HepG2 (cell line): ENCODE measurements around the gene DDO. TPM values are rescaled to one million over a fixed set of nuclear protein-coding genes. Genes with fewer than 3 reads are reported as not detected.

Experiments
- ARID2 ChIP-seq: sonication (generic); formaldehyde crosslinking; IDR thresholded peaks from 2 replicates; pipeline ENCODE4 v1.8.1; 2022; ENCODE audit warnings: mild to moderate bottlenecking, missing genetic modification reagents, borderline replicate concordance
- ATF7 ChIP-seq, 2 experiments: fragments of 450-650 bp in 1 of 2; sonication (generic) in 1 of 2; formaldehyde crosslinking in 1 of 2; IDR thresholded peaks; 2 replicates each; pipeline versions ENCODE4 v1.4.0 to v1.6.1; 2016 to 2020; ENCODE audit warnings: antibody characterized with exemption in 1 of 2, mild to moderate bottlenecking in 1 of 2, missing genetic modification reagents in 1 of 2
- FOSL2 ChIP-seq: sonication (generic); formaldehyde crosslinking; IDR thresholded peaks from 2 replicates; pipeline ENCODE4 v1.4.0; 2020; ENCODE audit warnings: missing genetic modification reagents
- FOXK2 ChIP-seq: fragments of 450-650 bp; IDR thresholded peaks from 2 replicates; pipeline ENCODE4 v1.6.1; 2016
- FOXO1 ChIP-seq: sonication (generic); formaldehyde crosslinking; IDR thresholded peaks from 2 replicates; pipeline ENCODE4 v1.4.0; 2020; ENCODE audit warnings: missing genetic modification reagents
- LCORL ChIP-seq, 2 experiments: fragments of 450-650 bp in 1 of 2; sonication (generic) in 1 of 2; formaldehyde crosslinking in 1 of 2; IDR thresholded peaks; 2 replicates each; pipeline versions ENCODE4 v1.5.0 to v1.6.1; 2017 to 2020; ENCODE audit warnings: antibody characterized with exemption in 1 of 2, missing genetic modification reagents in 1 of 2
- MAF1 ChIP-seq: sonication (generic); formaldehyde crosslinking; IDR thresholded peaks from 2 replicates; pipeline ENCODE4 v1.5.0; 2020; ENCODE audit warnings: missing genetic modification reagents, borderline replicate concordance
- NFIC ChIP-seq: IDR thresholded peaks from 2 replicates; pipeline ENCODE4 v1.6.1; 2012; ENCODE audit warnings: mild to moderate bottlenecking, low read length, inconsistent platforms
- POLR2AphosphoS2 ChIP-seq: IDR thresholded peaks from 2 replicates; pipeline ENCODE4 v1.6.1; 2011; ENCODE audit warnings: low read depth, low read length, improper control_type of control experiment
- SIX4 ChIP-seq: sonication (generic); formaldehyde crosslinking; IDR thresholded peaks from 2 replicates; pipeline ENCODE4 v1.4.0; 2020; ENCODE audit warnings: missing genetic modification reagents
- TCF12 ChIP-seq, 2 experiments: fragments of 450-650 bp in 1 of 2; sonication (generic) in 1 of 2; formaldehyde crosslinking in 1 of 2; IDR thresholded peaks; 2 replicates each; pipeline versions ENCODE4 v1.6.1 to v1.8.0; 2017 to 2022; ENCODE audit warnings: antibody characterized with exemption in 1 of 2, mild to moderate bottlenecking in 1 of 2, missing genetic modification reagents in 1 of 2, moderate library complexity in 1 of 2
- YY1 ChIP-seq: IDR thresholded peaks from 2 replicates; pipeline ENCODE4 v1.6.1; 2011; ENCODE audit warnings: low read length, low read depth, moderate library complexity, mild to moderate bottlenecking; ENCODE audit not compliant: insufficient read depth, insufficient replicate concordance
- ZEB1 ChIP-seq: IDR thresholded peaks from 2 replicates; pipeline ENCODE4 v1.6.1; 2012; ENCODE audit warnings: mild to moderate bottlenecking, low read depth, inconsistent platforms; ENCODE audit not compliant: insufficient replicate concordance
- ZNF235 ChIP-seq: sonication (generic); formaldehyde crosslinking; IDR thresholded peaks from 2 replicates; pipeline ENCODE4 v1.8.1; 2023; ENCODE audit warnings: mild to moderate bottlenecking, missing genetic modification reagents, borderline replicate concordance
- ZNF550 ChIP-seq: sonication (generic); formaldehyde crosslinking; IDR thresholded peaks from 2 replicates; pipeline ENCODE4 v1.4.0; 2020; ENCODE audit warnings: mild to moderate bottlenecking, missing genetic modification reagents, borderline replicate concordance
- ZNF788 ChIP-seq: sonication (generic); formaldehyde crosslinking; IDR thresholded peaks from 2 replicates; pipeline ENCODE4 v1.5.0; 2020; ENCODE audit warnings: mild to moderate bottlenecking, missing genetic modification reagents, borderline replicate concordance
- polyA plus RNA-seq, 8 experiments: library from polyadenylated mRNA; depleted of rRNA in 3 of 8; stranded (reverse) in 7 of 8; unstranded in 1 of 8; fragments of >200 nt; fragmentation: Illumina TruSeq in 4 of 8; extraction: Trizol in 4 of 8; gene quantifications; 2 replicates each; pipeline versions ENCODE4 v1.2.1 to v1.2.3, GENCODE V29; 2011 to 2016; ENCODE audit warnings: low read depth in 4 of 8, missing spikeins in 1 of 8, mixed read lengths in 1 of 8; ENCODE audit not compliant: insufficient read depth in 1 of 8
- total RNA-seq, 5 experiments: library from RNA; depleted of rRNA; stranded (reverse); fragments of >200 nt; fragmentation: Illumina TruSeq; extraction: Trizol; gene quantifications; 2 replicates each; pipeline ENCODE4 v1.2.3, GENCODE V29; 2016; ENCODE audit warnings: low read depth in 1 of 5
- TF ChIP-seq, protein P1 (sequence below), 2 experiments: sonication (generic) in 1 of 2; formaldehyde crosslinking in 1 of 2; IDR thresholded peaks; 2 replicates each; pipeline versions ENCODE4 v1.6.1 to v1.9.0; 2014 to 2022; ENCODE audit warnings: antibody characterized with exemption in 1 of 2, borderline replicate concordance in 1 of 2, inconsistent platforms in 1 of 2, low read depth in 1 of 2, missing genetic modification reagents in 1 of 2
- TF ChIP-seq, protein P2 (sequence below): sonication (generic); formaldehyde crosslinking; IDR thresholded peaks from 2 replicates; pipeline ENCODE4 v1.5.1; 2020; ENCODE audit warnings: mild to moderate bottlenecking, missing genetic modification reagents, borderline replicate concordance
- TF ChIP-seq, protein P3 (sequence below): IDR thresholded peaks from 2 replicates; pipeline ENCODE4 v1.6.1; 2016; ENCODE audit warnings: missing compliant biosample characterization, missing genetic modification reagents, borderline replicate concordance

DDO gene
- total and polyA plus RNA-seq, 2 of the 13 experiments (the other 11 are each of a cell fraction or from before 2014, with no cell fraction given): 6.1 to 10.3 TPM

DNA sequence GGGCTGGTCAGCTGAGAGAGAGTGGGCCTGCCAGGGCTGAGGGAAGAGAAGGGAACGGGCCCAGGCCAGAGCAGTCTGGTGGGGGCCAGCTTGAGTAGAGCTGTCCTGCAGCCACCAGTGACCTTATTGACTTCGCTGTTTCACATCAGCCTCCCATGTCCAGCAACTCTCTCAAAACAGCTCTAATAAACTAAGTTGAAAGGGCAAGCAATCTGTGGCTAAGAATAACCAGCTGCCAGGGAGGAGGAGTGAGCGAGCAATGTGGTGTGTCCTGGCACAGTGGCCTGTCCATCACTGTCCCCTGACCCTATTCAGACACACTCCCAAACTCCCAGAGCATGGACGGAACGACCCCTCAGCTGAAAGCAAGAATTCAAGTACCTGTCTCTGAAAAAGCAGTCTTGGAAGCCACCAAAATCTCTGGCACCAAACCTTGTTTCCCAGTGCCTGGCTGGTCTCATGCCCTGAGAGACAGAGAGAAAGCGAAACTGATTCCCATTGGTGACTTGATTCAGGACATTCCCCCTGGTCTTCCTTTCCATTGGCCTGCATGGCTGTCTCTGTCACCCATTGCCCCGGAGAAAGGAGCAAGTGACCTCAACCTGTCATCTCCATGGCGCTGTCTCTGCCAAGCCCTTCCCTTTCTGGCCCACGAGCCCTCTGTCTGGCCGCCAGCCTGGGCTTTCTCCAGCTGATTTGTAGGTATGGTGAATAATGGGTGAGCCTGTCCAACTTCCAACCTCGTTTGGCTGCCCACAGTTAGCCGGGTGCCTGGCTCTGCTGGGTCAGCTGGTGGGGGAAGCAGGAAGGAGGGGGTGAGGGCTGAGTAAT is at the start of gene DDO (continued):
- no peak for TF ChIP-seq ZEB1
- TF ChIP-seq TCF12 (IDR thresholded peaks at IDR 0.05): no peak
- TF ChIP-seq TCF12 (CRISPR knock-in tag; IDR thresholded peaks at IDR 0.05): no peak
- no peak for TF ChIP-seq ZNF788 (CRISPR knock-in tag)
- TF ChIP-seq YY1: no peak
- no peak for TF ChIP-seq LCORL (IDR thresholded peaks at IDR 0.05)
- TF ChIP-seq LCORL (CRISPR knock-in tag; IDR thresholded peaks at IDR 0.05): no peak
- TF ChIP-seq, protein P1, sequence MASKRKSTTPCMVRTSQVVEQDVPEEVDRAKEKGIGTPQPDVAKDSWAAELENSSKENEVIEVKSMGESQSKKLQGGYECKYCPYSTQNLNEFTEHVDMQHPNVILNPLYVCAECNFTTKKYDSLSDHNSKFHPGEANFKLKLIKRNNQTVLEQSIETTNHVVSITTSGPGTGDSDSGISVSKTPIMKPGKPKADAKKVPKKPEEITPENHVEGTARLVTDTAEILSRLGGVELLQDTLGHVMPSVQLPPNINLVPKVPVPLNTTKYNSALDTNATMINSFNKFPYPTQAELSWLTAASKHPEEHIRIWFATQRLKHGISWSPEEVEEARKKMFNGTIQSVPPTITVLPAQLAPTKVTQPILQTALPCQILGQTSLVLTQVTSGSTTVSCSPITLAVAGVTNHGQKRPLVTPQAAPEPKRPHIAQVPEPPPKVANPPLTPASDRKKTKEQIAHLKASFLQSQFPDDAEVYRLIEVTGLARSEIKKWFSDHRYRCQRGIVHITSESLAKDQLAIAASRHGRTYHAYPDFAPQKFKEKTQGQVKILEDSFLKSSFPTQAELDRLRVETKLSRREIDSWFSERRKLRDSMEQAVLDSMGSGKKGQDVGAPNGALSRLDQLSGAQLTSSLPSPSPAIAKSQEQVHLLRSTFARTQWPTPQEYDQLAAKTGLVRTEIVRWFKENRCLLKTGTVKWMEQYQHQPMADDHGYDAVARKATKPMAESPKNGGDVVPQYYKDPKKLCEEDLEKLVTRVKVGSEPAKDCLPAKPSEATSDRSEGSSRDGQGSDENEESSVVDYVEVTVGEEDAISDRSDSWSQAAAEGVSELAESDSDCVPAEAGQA (IDR thresholded peaks at IDR 0.05; ENCODE audit: low read depth): no peak
- TF ChIP-seq, protein P1 (CRISPR knock-in tag; IDR thresholded peaks at IDR 0.05; ENCODE audit: borderline replicate concordance): no peak
- TF ChIP-seq MAF1 (CRISPR knock-in tag): no peak
- no peak for TF ChIP-seq FOSL2 (CRISPR knock-in tag)
- no peak for TF ChIP-seq ATF7 (IDR thresholded peaks at IDR 0.05)
- TF ChIP-seq ATF7 (CRISPR knock-in tag; IDR thresholded peaks at IDR 0.05): no peak
- TF ChIP-seq, protein P2, sequence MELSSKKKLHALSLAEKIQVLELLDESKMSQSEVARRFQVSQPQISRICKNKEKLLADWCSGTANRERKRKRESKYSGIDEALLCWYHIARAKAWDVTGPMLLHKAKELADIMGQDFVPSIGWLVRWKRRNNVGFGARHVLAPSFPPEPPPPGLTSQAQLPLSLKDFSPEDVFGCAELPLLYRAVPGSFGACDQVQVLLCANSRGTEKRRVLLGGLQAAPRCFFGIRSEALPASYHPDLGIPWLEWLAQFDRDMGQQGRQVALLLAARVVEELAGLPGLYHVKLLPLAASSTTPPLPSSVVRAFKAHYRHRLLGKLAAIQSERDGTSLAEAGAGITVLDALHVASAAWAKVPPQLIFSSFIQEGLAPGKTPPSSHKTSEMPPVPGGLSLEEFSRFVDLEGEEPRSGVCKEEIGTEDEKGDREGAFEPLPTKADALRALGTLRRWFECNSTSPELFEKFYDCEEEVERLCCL: no peak
- no peak for TF ChIP-seq FOXK2
- TF ChIP-seq, protein P3, sequence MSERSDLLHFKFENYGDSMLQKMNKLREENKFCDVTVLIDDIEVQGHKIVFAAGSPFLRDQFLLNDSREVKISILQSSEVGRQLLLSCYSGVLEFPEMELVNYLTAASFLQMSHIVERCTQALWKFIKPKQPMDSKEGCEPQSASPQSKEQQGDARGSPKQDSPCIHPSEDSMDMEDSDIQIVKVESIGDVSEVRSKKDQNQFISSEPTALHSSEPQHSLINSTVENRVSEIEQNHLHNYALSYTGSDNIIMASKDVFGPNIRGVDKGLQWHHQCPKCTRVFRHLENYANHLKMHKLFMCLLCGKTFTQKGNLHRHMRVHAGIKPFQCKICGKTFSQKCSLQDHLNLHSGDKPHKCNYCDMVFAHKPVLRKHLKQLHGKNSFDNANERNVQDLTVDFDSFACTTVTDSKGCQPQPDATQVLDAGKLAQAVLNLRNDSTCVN (CRISPR knock-in tag): no peak
- no peak for TF ChIP-seq POLR2AphosphoS2
- no peak for TF ChIP-seq ZNF235 (CRISPR knock-in tag)
- TF ChIP-seq NFIC: no peak
- TF ChIP-seq ZNF550 (CRISPR knock-in tag): no peak
- TF ChIP-seq FOXO1 (CRISPR knock-in tag): no peak
- no peak for TF ChIP-seq ARID2 (CRISPR knock-in tag)
- no peak for TF ChIP-seq SIX4 (CRISPR knock-in tag)
